Stimulated activated naive CD8-positive, alpha-beta T cell treated with anti-CD3 and anti-CD28 coated beads, Interleukin-15, Interleukin-2, amounts not matched to agents 100 U/mL and 50 U/mL, for 24 hours (primary cell): ENCODE results near the gene ST8SIA4.
A peak's percentile ranks its signal among the peaks of the same experiment; 100 is the strongest.
"Not testable (repeated sequence)": the region's sequence is repeated elsewhere in the genome, so short reads cannot be mapped to it uniquely, and the experiment has no call there.

ENCODE experiments used
- ATAC-seq: fragments of 150-1000 bp; cut with Tn5 transposase; one replicate; pipeline ENCODE4 v1.10.0; 2021
- DNase-seq: peaks from one replicate; pipeline ENCODE4 v3.0.0; 2021

ST8SIA4 gene

GRCh38 chr5:100828071-100828897 lies 74.8 kb downstream of the ST8SIA4 start:
- DNase-seq (no peak), ATAC-seq (peak; percentile 68)

- DNase-seq (no peak), ATAC-seq (no peak)
Observed at GRCh38 chr5:100827481-100827889, 75.6 kb downstream of the ST8SIA4 start.

GRCh38 chr5:100826133-100826532 lies 76.9 kb downstream of the ST8SIA4 start:
- DNase-seq (no peak), ATAC-seq (peak; percentile 60)

GRCh38 chr5:100824635-100825034 lies 78.4 kb downstream of the ST8SIA4 start:
- ATAC-seq (no peak), DNase-seq (no peak)

GRCh38 chr5:100823812-100824211 lies 79.3 kb downstream of the ST8SIA4 start:
- ATAC-seq (no peak), DNase-seq (no peak)

- DNase-seq (no peak), ATAC-seq (no peak)
Observed at GRCh38 chr5:100821751-100822150, 81.3 kb downstream of the ST8SIA4 start.

GRCh38 chr5:100818340-100818739 lies 84.7 kb downstream of the ST8SIA4 start:
- no peak for DNase-seq
- peak; percentile 55 for ATAC-seq

GRCh38 chr5:100803397-100803796 lies 99.7 kb downstream of the ST8SIA4 start:
- ATAC-seq: no peak
- DNase-seq: no peak

- ATAC-seq (no peak), DNase-seq (no peak)
Observed at GRCh38 chr5:100802208-100802607, 100.9 kb downstream of the ST8SIA4 start.

GRCh38 chr5:100800562-100800961 lies 102.5 kb downstream of the ST8SIA4 start:
- ATAC-seq (no peak), DNase-seq (no peak)

GRCh38 chr5:100799166-100799565 lies 103.9 kb downstream of the ST8SIA4 start:
- no peak for ATAC-seq
- no peak for DNase-seq

GRCh38 chr5:100797861-100798260 lies 105.2 kb downstream of the ST8SIA4 start:
- peak; percentile 19 for ATAC-seq
- no peak for DNase-seq

GRCh38 chr5:100796851-100797250 lies 106.2 kb downstream of the ST8SIA4 start:
- ATAC-seq (no peak), DNase-seq (no peak)

GRCh38 chr5:100794844-100795243 lies 108.2 kb downstream of the ST8SIA4 start:
- DNase-seq (no peak), ATAC-seq (no peak)

- no peak for ATAC-seq
- no peak for DNase-seq
Observed at GRCh38 chr5:100794218-100794617, 108.9 kb downstream of the ST8SIA4 start.

GRCh38 chr5:100792781-100793180 lies 110.3 kb downstream of the ST8SIA4 start:
- no peak for ATAC-seq
- no peak for DNase-seq

GRCh38 chr5:100791391-100791790 lies 111.7 kb downstream of the ST8SIA4 start:
- ATAC-seq (no peak), DNase-seq (no peak)

- no peak for DNase-seq
- ATAC-seq: no peak
Observed at GRCh38 chr5:100790951-100791350, 112.1 kb downstream of the ST8SIA4 start.

- ATAC-seq (peak; percentile 40), DNase-seq (no peak)
Observed at GRCh38 chr5:100790170-100790665, 112.9 kb downstream of the ST8SIA4 start.

- ATAC-seq: no peak
- no peak for DNase-seq
Observed at GRCh38 chr5:100789694-100790093, 113.4 kb downstream of the ST8SIA4 start.

- ATAC-seq: no peak
Observed at GRCh38 chr5:100788417-100788816, 114.7 kb downstream of the ST8SIA4 start.

GRCh38 chr5:100787648-100788047 lies 115.4 kb downstream of the ST8SIA4 start:
- DNase-seq: no peak
- no peak for ATAC-seq

More at GRCh38 chr5:100788417-100788816, 114.7 kb downstream of the ST8SIA4 start:
- DNase-seq: no peak

- not testable (repeated sequence) for ATAC-seq
Observed at GRCh38 chr5:100785536-100785935, 117.5 kb downstream of the ST8SIA4 start.

GRCh38 chr5:100780376-100780870 lies 122.7 kb downstream of the ST8SIA4 start:
- ATAC-seq: peak; percentile 75
- DNase-seq: no peak

More at GRCh38 chr5:100785536-100785935, 117.5 kb downstream of the ST8SIA4 start:
- DNase-seq: not testable (repeated sequence)
